ENCODE measurements around the gene CFAP57.
A peak's percentile ranks its signal among the peaks of the same experiment; 100 is the strongest.
"Not testable (repeated sequence)": the region's sequence is repeated elsewhere in the genome, so short reads cannot be mapped to it uniquely, and the experiment has no call there.

Gene CFAP57

DNA sequence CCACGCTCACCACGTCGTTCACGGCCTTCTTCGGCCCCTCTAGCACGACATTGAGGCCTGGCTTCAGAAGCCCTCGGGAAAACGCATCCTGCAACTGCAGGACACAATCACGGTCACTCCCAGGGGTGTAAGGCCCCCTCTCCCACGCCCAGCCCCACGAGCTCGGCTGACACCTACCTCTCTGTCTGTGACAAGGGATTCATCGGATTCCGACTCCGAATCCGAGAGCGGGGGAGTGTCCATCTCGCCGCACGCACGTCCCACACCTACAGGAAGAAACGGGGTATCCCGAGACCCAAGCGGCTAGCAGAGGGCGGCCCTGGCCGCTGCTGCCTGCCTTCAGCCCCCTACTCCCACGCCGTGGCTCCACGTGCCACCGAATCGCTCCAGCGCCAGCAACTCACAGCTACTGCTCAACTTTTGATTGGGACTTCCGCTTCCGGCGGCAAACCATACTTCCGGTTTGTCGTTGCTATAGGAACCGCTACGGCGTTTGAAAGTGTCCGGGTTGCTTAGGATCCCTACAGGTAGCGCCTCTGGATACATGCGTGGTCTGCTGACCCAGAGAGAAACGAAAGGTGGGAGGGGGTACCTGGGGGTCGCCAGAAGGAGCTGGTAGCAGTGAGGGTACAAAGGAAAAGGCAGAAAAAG lies at the start of gene CFAP57, which contains the start of gene EBNA1BP2:
Gene CFAP57 (plus strand): TSS at position 455 of the 651 bp plus-strand sequence. CDS start 424 bp downstream, outside the sequence.
Gene EBNA1BP2 (minus strand): TSS at position 415 of the 651 bp plus-strand sequence. CDS start 172 bp downstream, at position 243.
- peak; percentile 84 to 95 for DNase-seq

DNA sequence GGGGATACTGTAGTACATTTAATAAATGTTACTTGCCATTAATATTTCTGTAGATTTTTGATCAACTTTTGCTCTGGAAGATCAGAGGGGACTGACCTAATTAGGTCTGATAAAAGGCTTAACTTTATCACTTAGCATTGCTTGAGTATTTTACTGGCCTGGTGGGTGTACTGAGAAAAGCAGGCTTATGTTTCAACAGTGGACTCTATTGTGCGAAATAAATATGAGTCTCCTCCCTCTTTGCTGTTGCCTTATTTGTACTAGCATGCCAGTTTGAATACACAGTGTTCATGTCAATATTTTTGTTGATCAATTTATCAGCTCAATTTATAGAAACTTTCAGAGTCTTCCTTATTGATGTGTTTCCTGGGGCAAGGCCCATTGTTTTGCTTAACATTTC lies 49.1 kb upstream of the CFAP57 start:
- no peak for DNase-seq

DNA sequence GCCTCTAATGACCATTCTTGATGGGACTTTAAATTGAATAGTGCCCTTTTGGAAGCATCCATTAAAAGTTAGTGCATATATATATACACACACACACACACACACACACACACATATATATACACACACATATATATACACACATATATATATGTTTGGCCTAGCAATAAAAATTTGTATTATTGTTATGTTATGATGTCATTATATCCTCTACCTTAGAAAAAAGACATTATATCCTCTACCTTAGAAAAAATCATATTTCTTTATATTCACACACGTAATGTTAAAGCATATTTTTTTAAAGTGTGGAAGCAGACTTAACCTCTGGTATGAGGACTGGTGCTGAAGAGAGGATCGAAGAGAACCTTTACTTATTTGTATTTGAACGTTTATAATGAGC lies 43.3 kb upstream of the CFAP57 start:
- DNase-seq, result no peak

DNA sequence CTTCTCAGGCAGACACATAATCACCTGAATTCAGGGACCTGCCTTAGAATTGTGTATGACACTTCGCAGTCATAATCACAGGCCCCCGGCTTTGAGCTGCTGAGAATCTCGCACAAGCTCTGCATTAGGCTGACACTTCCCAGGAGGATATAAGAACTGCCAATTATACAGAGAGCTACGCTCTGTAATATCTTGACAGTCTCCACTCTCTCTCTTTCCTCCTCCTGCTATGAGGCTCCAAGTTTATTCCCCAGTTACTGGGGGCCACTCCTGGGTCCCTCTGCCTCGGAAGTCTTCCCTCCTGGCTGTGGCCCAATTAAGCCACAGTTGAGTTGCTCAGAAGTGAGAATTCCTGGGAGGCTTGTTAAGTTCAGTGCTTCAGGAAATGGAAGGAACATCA lies 42.7 kb upstream of the CFAP57 start:
- no peak for DNase-seq

DNA sequence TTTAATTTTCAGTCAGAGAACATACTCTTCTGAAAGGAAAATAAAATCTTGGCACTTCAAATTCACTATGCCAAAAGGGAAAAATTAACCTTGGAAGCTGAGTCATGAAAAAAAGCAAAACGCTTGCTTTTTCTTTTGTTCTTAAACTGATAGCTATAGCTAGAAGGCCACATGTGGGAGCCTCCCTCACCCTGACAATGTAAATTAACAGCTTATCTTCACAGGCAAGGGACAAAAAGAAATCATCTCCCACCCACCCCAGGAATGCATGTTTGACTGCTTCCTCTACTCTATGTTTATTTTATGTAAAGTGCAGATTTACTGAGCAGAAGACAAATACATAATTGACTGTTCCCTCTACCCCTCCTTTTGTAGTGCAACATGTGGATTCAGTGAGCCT lies 38.1 kb upstream of the CFAP57 start:
- DNase-seq, result no peak

DNA sequence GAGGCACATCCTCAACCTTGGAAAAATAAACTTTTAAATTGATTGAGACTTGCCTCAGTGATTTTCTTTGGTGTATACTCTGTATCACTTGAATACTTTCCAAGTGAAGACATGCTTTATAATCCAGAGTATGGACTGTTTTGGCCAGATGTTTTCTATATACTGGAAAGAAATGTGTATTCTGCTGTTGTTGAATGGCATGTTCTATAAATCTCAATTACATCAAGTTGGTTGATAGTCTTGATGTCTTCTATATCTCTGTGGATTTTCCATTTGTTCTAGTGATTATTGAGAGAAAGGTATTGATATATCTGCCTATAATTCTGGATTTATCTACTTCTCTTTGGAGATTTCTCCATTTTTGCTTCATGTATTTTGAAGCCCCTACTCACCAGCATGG lies 37.5 kb upstream of the CFAP57 start:
- no peak for DNase-seq

DNA sequence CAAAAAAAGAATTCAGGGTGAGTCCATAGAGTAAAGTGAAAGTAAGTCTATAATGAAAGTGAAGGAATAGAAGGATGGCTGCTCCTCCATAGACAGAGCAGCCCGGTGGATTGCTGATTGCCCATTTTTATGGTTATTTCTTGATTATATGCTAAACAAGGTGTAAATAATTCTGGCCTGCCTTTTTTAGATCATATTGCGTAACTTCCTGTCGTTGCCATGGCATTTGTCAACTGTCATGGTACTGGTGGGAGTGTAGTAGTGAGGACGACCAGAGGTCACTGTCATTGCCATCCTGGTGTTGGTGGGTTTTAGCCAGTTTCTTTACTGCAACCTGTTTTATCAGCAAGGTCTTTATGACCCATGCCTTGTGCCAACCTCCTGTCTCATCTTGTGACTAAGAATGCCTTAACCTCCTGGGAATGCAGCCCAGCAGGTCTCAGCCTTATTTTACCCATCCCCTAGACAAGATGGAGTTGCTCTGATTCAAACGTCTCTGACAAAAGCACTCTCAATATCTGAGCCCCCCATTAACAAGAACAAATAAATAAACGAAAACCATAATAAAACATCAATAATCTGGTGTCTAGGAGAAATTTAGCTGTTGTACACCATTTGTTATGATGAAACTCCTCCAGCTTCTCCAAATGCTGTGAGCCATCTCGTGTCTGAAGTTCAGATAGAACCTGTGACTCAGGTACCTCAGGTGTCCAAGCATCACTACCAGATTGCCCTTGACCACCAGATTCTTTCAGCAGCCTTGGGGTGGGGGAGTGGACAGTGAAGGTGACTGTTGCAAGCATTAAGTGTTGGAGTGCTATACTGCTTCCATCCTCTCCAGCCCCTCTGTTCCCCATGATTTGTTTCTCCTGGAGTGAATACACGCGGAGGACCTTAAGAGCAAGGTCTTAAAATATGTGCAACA lies 36.0 kb upstream of the CFAP57 start:
- DNase-seq, result no peak

DNA sequence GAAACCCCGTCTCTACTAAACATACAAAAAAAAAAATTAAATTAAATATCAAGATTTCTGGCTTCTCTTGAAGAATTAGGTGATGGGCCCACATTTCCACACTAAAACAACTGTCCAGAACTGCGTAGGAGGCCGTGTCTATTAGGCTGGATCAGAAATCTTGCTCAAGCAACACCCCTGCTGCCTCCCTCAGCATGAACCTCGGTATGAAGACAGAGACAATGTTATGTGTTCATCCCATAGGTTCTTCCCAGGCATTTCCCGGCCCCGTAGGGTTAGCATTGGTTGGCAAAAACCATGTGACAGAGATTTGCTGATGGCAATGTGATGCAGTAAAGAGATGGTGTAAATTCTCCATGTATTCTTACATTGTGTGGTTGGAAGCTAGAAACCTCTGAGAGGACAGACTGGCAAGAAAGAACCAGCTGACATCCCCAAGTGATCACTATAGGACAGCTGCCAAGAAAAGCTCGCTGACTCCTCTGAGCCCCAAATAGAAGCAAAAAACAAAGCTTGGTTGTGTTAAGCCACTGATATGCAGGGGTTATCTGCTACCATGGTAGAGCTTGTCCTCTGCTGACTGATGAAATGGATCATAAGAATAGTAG lies 34.6 kb upstream of the CFAP57 start:
- no peak for DNase-seq

DNA sequence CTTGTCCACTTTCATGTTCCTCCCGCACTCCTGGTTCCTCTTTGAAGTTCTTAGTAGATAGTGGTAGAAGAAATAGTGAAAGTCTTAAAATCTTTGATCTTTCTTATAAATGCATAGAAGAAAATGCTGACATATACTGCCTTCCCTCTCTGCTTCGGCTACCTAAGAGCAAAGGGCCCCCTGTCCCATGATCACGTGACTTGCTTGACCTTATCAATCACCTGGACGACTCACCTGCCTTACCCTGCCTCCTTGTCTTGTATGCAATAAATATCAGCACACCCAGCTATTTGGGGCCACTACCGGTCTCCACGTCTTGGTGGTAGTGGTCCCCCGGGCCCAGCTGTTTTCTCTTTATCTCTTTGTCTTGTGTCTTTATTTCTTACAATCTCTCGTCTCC lies 32.8 kb upstream of the CFAP57 start:
- DNase-seq, result not testable (repeated sequence)

DNA sequence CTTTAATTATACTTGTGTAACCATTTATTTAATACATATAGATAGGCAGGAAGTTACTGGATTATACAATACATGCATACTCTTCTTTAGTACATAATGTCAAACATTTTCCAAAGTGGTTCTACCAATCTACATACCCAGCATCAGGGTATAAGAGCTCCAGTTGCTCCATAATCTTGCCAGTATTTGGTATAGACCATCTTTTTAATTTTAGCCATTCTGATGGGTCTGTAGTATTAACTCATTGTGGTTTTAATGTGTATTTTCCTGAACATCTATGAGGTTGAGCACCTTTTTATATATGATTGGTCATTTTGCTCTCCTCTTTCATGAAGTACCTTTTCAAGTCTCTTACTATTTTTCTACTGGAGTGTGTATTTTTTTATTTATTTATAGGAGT lies 32.1 kb upstream of the CFAP57 start:
- DNase-seq, result no peak

DNA sequence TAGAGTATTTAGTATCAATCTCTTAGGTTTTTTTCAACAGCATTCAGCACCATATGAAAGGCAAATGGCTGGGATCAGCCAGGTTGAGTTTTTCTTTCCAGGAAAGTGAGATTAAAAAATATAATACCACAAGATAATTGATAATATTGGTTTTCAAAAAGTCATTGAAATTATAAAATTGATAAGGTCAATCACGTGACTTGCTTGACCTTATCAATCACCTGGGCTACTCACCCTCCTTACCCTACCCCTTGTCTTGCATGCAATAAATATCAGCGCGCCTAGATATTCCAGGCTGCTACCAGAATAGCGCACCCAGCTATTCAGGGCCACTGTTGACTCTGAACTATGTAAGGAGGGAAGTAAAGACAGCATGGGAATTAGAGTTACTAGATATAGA lies 31.5 kb upstream of the CFAP57 start:
- DNase-seq, result no peak

DNA sequence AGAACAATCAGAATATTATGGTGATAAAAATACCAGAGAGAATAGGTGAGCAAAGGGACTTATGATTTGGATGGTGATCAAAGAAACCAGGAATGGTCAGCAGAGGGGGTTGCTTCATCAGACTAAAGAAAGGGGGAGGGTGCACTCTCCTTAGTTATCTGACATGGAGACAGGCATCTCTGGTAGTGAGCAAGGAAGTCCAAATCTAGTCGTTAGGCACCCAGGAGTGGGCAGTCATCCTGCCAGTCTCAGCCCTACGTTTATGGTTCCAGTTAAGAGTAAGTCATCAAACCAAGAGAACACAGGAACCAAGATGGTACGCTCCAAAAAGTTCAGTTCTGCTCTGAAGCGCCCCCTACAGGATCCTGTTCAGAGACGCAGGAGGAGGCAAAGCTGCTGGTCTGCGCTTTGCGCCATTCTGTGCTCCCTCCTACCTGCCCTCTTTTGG lies 28.7 kb upstream of the CFAP57 start:
- DNase-seq, result no peak

DNA sequence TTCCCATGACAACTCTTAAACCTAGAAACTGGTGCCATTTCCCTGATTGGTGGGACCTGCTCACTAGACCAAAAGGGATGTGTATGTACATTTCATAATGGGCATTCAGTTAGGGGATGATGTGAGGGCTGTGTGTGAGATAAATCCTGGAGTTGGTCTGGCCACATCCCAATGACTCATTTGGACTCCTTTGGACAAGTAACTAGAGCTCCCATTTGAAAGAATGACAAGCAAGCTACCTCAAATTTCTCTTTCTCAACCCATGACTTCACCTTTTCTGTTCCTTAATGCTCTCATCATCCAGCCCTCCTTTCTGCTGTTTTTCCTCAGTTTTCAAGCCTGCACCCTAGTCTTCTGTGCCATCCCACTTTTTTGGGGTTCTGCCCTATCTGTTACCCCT lies 27.9 kb upstream of the CFAP57 start:
- DNase-seq, result no peak

DNA sequence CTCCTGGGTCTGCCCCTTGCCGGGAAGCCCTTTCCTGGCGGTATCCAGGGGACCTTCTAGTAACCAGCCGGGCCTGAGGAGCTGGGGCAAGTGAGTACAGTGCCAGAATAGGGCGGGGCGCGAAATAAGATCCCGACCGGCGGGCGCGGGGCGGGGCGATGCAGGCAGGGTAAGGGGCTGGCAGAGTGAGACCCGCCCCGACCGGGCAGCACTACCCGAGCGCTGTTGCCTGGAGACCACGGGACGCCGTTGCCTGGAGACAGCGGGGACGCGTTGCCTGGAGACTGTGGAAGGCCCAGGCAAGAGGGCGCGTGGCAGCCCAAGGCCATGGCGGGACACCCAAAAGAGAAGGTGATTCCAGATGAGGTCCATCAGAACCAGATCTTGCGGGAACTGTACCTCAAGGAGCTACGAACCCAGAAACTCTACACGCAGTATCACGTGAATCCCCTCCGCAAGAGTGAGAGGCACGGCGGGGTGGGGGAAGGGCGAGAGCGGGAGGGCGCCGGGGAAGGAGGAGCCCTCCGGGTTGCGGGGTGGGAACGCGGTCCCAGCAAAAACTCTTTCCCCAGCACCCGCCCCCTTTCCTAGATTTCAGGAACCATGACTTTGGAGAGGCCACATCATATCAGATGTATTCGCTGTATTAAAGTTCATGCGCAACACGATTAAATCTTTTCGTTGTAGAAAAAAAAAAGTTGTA lies 24.4 kb upstream of the CFAP57 start:
- no peak for DNase-seq

DNA sequence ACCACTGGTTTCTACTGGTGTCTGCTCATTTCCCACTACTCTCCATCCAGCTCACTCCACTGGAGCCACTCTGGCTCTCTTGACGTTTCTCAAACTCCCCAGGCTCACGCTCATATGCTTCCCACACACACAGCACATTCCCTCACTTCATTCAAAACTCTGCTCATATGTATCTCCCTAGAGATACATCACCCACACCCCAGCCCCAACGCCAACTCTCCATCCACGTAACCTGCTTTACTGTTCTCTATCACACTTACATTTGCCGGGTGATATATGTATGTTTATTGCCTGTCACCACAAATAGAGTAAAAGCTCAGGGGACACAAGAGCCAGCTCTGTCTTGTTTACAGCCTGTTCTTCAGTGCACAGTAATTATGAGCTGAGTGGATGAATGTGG lies 22.2 kb upstream of the CFAP57 start:
- no peak for DNase-seq

DNA sequence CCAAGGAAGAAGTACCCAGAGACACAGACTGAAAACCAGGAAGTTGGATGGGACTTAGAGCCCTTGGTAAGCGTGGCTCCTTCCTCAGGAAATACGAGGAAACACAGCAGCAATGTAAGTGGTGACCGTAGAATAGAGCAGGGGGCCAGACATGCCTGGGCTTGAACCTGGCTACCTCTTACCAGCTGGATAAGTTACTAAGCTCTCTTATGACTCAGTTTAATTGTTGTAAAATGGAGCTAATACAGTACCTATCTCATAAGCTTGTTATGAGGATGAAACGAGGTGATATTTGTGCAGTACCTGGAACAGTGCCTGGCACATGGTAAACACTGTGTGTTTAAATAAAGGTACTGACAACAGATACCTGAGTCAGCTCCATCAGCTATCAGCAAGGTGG lies 19.3 kb upstream of the CFAP57 start:
- DNase-seq, result no peak

DNA sequence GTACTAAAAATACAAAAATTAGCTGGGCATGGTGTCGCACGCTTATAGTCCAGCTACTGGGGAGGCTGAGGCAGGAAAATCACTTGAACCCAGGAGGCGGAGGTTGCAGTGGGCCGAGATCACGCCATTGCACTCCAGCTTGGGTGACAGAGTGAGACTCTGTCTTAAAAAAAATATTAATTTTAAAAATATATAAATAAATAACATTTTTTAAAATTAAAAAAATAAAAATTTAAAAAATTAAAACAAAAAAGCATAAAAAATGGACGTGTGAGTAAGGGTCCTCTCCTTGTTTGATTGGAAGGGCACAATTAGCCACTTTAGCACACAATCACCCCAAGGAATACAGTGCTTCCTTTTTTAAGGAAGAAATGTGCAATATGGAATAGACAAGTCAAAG lies 18.7 kb upstream of the CFAP57 start:
- no peak for DNase-seq

DNA sequence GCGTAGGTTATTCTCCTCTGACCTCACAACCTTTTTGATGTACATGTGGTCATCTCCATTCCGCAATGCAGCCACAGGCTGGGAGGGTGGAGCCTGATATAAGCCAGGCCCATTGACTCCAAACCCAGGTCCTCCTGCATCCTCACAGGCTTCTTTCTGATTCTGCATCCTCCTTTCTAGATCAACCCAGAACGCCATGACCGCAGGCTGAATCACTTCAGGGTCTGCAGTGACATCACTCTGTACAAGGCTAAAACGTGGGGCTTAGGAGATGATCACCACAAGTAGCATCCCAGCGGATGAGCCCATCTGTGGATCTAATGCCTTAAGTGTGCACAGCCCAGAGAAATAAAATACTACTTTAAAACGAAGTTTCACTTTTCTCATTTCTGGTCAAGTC lies 16.1 kb upstream of the CFAP57 start:
- no peak for DNase-seq

DNA sequence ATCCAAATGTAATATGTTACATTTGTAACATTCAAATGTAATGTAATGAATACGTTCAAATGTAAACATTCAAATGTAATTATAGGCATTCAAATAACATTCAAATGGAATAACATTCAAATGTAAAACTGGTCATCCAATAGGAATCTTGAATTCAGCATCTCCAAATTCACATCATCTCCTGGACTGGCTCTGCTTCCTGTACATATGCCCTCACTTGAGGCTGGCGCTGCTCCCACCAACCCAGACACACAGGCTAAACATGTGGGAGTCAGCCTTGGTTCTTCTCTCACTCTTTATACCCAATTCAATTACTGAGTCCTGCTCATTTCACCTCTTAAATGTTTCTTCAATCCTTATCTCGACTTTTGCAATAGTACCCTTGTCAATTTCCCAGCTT lies 7.0 kb upstream of the CFAP57 start:
- DNase-seq, result no peak

DNA sequence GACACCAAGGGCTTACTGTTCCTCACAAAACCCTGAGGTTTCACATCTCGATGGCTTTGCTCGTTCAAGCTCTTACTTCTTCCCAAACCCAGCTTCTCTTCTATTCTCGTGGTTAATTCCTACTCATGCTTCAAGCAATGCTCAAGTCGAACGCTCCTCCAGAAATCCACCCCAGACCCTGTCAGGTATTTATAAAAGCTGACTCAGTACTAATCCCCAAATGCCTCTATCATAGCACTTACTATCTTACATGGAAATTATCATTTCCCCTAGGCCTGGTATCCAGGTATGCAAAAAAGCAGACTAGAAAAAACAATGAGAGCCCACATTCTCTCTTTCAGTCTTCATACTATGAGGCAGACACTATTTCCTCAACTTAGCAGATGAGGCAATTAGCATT lies 6.4 kb upstream of the CFAP57 start:
- no peak for DNase-seq

DNA sequence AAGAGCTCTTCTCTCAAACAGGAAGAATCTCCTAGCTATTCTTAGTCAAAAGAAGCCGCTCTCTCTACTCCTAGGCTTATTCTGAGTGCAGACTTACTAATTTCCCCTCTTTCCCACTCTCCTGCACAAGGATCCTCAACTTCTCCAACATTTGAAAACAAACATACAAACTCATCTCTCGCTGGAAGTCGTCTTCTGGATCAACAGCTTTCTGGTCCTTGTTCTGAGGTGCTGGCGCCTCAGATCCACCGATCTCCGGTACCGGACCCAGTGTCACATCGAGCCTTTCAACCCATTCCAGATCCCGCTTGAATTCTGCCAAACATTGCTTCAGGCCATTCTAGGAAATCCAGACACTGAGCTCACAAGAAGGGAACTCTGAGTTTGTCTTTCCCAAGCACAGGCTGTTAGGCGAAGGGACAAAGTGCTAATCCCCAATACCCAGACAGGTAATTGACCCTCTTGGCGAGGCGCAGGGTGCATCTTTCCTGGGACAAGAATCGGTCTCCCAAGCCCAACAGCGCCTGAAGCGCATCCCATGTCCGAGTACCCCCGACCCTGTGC lies 736 bp upstream of the CFAP57 start:
- no peak for DNase-seq

DNA sequence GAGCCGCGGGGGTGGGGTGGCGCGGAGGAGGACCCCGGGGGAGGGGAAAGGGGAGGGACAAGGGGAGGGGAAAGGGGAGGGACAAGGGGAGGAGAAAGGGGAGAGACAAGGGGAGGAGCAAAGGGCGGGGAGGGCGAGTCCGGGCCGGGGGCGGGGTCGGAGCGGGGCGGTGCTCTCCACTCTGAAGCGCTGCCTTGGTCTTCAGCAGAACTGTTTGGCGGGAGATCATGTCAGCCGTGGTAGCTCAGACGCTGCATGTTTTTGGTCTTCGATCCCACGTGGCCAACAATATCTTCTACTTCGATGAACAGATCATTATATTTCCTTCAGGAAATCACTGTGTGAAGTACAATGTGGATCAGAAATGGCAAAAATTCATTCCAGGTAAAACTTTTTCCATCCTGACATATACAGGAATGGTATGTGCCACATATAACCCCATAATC lies 420 bp downstream of the CFAP57 start:
- DNase-seq, result peak in 1 of 2 donors; percentile 84

DNA sequence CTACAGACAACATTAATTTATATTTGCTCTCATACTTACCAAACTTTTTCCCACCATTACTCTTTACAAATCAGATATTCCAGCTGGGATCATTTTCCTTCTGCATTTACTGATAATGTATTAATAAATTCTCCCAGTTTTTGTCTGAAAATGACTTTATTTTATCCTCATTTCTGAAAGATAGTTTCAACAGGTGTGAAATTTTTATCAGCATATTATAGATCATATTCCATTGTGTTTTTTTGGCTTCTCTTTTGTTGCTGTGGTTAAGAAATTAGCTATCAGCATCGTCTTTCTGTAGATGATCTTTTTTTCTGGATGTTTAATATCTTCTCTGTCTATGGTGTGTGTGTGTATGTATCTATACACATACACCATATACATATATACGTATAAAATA lies 2.7 kb downstream of the CFAP57 start:
- DNase-seq, result no peak

All from bone marrow (tissue), 2 donors.